BJ (cell line): ENCODE measurements around the gene CLK2. TPM values are rescaled to one million over a fixed set of nuclear protein-coding genes. Genes with fewer than 3 reads are reported as not detected.

Experiments
- CTCF ChIA-PET: fragments of 350-600 bp; formaldehyde crosslinking; extraction: SDS; loops from one replicate; lab custom pipeline; 2021; ENCODE audit warnings: antibody characterized with exemption, inconsistent platforms; lab: Yijun Ruan, JAX
- POLR2A ChIA-PET: fragments of 300-600 bp; sonication (Branson Sonifier 250); formaldehyde crosslinking; extraction: SDS; loops from one replicate; lab custom pipeline; 2021; ENCODE audit warnings: antibody characterized with exemption; lab: Charles Lee
- DNase-seq: peaks from one replicate; pipeline ENCODE4 v3.0.0-alpha.2; 2011; ENCODE audit warnings: low read depth
- H3K27me3 ChIP-seq: 2 replicates; pipeline ENCODE4 v1.6.0; 2011; ENCODE audit warnings: low read length; ENCODE audit not compliant: control insufficient read depth, insufficient read depth
- H3K36me3 ChIP-seq: 2 replicates; pipeline ENCODE4 v1.5.1; 2011; ENCODE audit warnings: low read length; ENCODE audit not compliant: control insufficient read depth, insufficient read depth
- H3K4me3 ChIP-seq: 2 replicates; pipeline ENCODE4 v1.5.1; 2011; ENCODE audit warnings: low read depth, mild to moderate bottlenecking, control low read depth, low read length
- polyA plus RNA-seq: library from polyadenylated mRNA; depleted of rRNA; stranded (reverse); fragments of >200 nt; gene quantifications from 2 replicates; pipeline ENCODE4 v1.2.3, GENCODE V29; 2011
- TF ChIP-seq, protein P1 (sequence below): IDR thresholded peaks from 2 replicates; pipeline ENCODE4 v1.5.1; 2011; ENCODE audit warnings: low read depth, mild to moderate bottlenecking, control low read depth, inconsistent platforms, low read length, moderate library complexity; ENCODE audit not compliant: insufficient read depth

Gene CLK2
- polyA plus RNA-seq, 1 experiment = 57.4 TPM

GRCh38 chr1:155287987-155288543 is 14.8 kb upstream of the CLK2 start:
- CTCF ChIA-PET = no interaction called here
- POLR2A ChIA-PET = no interaction called here

DNA sequence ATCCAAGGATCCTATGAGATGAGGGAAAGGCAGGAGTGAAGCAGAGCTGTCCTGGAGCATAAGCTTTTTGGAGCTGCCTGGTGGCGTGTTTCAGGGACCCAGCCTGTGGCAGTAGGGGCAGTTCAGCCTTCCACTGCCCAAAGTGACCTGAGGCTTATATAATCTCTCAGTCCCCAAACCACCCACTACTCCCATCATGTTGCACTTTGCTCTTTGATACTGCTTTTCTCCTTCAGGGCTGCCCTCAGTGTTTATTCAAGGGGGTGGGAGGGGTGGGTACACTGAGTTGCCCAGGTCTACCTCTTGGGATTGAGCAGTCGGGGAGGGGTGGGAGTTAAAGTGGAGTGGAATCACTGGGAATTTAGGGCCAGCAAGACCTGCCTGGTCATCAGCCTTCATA is 13.2 kb upstream of the CLK2 start:
- ChIA-PET CTCF (interaction anchor here (0.6 to 1.5 kb wide), 2 partner anchors 29 to 36 kb away, joined by 3 to 4 read pairs; no protein-coding TSS in a partner anchor), POLR2A (no interaction called here)

More at GRCh38 chr1:155287987-155288543, 14.8 kb upstream of the CLK2 start:
- Histone ChIP-seq H3K27me3 (peaks cover 5% of the 10 kb centered on the region; the same call in 1 of the 2 replicates), H3K4me3 (no peak overlapping the region), H3K36me3 (no peaks in the 10 kb centered on the region)
- TF ChIP-seq, protein P1, sequence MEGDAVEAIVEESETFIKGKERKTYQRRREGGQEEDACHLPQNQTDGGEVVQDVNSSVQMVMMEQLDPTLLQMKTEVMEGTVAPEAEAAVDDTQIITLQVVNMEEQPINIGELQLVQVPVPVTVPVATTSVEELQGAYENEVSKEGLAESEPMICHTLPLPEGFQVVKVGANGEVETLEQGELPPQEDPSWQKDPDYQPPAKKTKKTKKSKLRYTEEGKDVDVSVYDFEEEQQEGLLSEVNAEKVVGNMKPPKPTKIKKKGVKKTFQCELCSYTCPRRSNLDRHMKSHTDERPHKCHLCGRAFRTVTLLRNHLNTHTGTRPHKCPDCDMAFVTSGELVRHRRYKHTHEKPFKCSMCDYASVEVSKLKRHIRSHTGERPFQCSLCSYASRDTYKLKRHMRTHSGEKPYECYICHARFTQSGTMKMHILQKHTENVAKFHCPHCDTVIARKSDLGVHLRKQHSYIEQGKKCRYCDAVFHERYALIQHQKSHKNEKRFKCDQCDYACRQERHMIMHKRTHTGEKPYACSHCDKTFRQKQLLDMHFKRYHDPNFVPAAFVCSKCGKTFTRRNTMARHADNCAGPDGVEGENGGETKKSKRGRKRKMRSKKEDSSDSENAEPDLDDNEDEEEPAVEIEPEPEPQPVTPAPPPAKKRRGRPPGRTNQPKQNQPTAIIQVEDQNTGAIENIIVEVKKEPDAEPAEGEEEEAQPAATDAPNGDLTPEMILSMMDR = no peak
- DNase-seq = no peak

GRCh38 chr1:155285631-155286044 is 12.3 kb upstream of the CLK2 start:
- Histone ChIP-seq H3K4me3 (no peak overlapping the region), H3K36me3 (no peaks in the 10 kb centered on the region; the same call in 1 of the 2 replicates), H3K27me3 (no peaks in the 10 kb centered on the region)
- ChIA-PET POLR2A (no interaction called here), CTCF (interaction anchor here (0.6 to 1.5 kb wide), 2 partner anchors 35 to 1125 kb away, joined by 3 to 4 read pairs; no protein-coding TSS in a partner anchor)
- DNase-seq = no peak
- TF ChIP-seq, protein P1 = no peak

More for the DNA sequence above, 13.2 kb upstream of the CLK2 start:
- TF ChIP-seq, protein P1 = no peak
- H3K27me3 ChIP-seq = peaks cover 2% of the 10 kb centered on the region; the same call in 1 of the 2 replicates
- DNase-seq = no peak
- no peak overlapping the region for H3K4me3 ChIP-seq
- no peaks in the 10 kb centered on the region; the same call in 1 of the 2 replicates for H3K36me3 ChIP-seq

DNA sequence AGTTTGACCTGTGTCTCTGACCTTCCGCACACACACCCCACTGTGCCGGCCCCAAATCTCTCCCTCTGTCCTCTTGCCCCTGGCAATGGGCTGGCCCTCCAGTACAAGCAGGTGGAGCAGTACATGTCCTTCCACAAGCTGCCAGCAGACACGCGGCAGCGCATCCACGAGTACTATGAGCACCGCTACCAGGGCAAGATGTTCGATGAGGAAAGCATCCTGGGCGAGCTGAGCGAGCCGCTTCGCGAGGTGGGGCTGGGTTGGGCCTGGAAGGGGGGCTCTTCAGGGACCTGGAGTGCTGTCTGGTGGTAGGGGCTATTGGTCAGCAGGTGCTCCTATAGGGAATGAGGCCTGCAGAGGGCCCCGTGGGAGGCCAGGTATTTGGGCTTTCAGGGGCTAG is 11.8 kb upstream of the CLK2 start:
- Histone ChIP-seq H3K36me3 (no peaks in the 10 kb centered on the region; the same call in 1 of the 2 replicates), H3K4me3 (no peak overlapping the region), H3K27me3 (no peaks in the 10 kb centered on the region)
- DNase-seq = no peak
- TF ChIP-seq, protein P1 = no peak
- ChIA-PET POLR2A (no interaction called here), CTCF (interaction anchor here (0.6 kb wide), 1 partner anchor 1125 kb away, joined by 3 read pairs; no protein-coding TSS in a partner anchor)

GRCh38 chr1:155284476-155284875 is 11.2 kb upstream of the CLK2 start:
- Histone ChIP-seq H3K27me3 (no peaks in the 10 kb centered on the region), H3K4me3 (no peak overlapping the region), H3K36me3 (no peaks in the 10 kb centered on the region; the same call in 1 of the 2 replicates)
- no peak for DNase-seq
- CTCF ChIA-PET = no interaction called here
- POLR2A ChIA-PET = no interaction called here
- TF ChIP-seq, protein P1 = no peak
